ENCODE measurements around the gene PSMB10.
"Not testable (repeated sequence)": the region's sequence is repeated elsewhere in the genome, so short reads cannot be mapped to it uniquely, and the experiment has no call there.

PSMB10 gene

DNA sequence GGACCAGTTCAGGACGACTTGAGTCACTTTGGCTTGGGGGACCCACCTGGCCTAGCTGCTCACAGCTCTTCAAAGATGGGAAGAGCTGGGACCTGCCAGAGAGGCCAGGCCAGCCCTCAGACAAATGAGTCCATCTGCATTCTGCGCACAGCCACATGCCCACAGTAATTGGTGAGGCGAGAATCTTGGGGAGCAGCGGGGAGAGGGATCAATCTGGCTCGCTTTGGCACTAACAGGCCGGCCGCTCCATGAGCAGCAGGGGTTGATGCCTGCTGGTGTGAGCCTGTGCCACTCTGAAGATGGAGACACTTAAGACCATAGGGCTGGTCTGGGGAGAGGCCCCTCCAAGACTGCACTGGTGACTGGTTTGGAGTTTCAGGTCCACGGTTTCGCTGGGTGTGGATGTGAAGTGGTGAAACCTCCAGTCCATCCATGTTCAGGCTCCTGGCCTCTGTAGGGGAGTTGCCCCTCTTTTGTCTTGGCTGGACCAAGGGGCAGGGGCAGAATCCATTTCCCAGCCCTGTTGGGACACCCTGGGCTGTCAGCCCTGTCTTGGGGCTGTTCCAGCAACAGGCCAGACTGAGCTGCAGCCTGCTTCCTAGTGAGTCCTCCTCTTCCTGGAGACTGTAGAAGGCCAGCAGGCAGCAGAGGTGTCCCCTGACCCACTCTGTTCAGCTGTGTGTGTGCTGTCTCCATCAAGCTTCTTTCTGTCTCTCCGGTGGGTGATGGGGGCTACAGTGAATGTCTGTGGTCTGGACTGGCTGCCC is 12.3 kb downstream of the PSMB10 start:
- no peak for FAIRE-seq

DNA sequence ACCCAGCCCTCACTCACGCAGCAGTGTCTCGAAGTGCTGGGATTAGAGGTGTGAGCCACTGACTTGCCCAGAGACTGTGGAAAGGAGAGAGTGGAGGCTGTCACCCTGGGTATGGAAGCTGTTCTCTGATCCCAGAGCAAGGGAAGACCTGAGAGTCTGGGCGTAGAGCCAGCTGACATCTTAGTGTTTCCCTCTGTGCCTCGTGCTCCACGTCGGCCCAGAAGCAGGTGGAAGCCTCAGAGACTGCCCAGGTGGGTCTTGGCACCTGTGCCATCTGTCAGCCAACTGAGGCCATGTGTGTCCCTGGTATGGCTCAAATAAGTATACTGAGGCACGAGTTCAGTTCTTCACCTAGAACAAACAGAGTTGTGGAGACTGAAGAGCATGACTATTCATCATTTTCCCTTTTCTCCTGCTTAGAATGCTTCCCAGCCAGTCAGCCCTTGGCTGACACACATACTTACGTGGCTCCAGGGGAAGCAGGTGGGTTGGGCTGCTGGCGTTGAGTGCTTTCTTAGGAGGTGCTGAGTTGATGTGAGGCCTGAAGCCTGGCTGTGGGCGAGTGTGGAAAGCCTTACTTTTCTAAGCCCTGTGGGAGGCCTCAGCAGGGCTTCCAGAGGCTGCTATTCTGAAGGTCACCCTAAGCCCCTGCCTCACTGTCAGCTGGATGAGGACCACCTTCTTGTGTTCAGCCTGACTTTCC is 13.1 kb downstream of the PSMB10 start:
- no peak for FAIRE-seq

DNA sequence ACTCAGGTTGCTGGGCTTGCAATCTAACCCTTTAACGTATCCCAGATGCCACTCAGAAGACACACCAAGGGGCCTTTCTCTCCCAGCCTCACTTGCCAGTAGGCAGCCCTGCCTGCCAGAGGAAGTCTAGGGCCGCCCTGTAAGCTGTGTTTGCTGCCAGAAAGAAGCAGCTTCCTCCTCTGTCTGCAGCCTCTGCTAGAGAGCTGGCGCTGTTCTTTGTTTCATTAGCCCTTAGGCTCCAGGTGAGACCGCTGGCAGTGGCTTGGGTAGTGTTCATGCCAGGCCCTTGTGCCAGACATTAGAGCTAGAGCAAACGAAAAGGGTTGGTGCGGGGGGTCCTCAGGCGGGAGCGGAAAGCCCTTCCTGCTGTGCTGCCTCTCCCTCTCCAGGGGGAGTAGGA is 13.9 kb downstream of the PSMB10 start:
- FAIRE-seq = no peak

DNA sequence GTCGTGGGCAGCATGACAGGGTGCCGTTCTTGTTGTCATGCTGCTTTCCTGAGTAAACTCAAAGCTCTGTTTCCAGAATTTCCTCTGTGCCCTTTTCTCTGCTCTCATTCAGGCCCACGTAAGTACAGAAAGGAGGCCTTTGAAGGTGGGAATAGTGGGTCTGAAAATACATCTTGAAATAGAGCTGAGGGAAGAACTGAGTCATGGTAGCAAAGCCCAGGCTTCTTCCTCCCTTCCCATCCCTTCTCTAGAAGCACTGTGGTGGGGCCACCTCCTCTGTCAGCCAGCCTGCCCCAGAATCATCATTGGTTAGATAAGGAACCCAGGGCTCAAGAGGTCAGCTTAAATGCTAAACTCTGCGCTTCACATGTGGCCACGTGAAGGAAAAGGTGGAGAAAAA is 14.4 kb downstream of the PSMB10 start:
- FAIRE-seq = no peak

DNA sequence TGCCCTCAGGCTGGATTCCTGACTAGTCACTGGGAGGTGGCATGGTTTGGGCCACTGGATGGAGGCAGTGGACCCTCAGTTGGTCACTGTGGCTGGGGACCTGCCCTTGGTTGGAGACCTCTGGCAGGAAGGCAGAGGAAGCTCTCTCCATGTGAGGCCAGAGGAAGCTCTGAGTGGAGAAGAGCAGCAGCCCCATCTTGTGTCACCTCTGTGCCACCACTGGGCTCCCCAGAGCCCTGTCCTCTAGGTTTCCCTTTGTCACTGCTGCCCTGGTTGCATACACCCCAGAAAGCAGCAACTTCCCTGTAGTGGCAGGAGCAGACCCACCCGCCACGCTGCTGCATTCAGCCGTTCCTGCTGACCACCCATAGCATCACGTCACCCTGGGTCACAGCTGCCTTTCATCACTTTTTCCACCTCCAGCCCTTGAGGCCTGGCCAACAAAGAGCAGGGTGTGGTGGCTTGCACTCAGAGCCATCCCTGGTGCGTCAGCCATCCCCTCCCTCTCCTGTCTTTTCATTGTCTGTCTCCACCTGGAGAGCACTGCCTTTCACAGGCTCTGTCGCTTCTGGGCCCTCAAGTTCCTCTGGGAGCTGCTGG is 16.9 kb downstream of the PSMB10 start:
- no peak for FAIRE-seq

DNA sequence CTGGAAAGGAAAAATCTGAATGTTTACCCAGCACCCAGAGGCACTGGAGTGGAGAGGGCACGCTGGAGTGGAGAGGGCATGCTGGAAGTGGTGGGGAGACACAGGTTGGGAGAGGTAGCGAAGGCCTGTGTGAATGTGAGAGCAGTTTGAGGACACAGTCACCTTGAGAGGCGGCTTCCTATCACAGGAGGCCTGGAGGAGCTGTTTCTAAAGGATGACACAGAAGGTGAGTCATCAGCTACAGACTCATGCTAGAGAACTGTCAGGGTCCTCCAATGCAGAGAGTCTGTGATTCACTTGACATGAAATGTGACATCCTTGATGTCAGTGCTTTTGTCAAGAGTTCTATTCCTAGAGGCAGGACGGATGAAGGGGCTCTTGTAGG is 18.8 kb downstream of the PSMB10 start:
- FAIRE-seq = no peak

DNA sequence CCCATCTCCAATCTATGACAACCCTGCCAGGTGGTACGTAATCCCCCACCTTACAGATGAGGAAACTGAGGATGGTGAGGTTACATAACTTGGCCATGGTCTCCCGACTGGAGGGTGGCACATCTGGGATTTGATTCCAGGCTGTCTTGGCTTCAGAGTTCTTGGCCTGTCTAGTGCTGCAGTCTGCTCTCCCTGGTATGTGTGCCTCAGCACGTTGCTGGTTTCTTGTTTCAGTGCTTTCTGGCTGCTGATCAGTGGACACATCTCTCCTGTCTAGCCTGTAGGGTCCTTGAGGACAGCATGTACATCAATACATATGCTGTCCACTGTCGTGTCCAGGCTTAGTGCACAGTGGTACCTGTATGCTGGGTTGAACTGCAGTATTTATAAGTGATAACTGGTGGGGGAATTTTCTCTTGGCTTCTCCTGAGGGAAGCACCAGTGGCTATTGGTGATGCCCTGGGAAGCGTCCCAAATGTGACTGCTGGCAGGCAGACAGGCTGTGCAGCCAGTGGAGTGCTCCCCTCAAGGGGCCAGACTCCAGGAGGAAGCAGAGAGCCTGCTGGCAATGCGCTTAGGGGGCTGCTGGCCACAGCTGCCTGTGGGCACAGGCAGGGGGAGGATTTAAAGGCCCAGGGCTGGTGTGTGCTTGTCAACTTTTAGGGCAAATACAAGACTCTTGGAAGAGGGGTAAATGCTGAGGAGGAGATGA is 19.4 kb downstream of the PSMB10 start:
- FAIRE-seq = no peak

DNA sequence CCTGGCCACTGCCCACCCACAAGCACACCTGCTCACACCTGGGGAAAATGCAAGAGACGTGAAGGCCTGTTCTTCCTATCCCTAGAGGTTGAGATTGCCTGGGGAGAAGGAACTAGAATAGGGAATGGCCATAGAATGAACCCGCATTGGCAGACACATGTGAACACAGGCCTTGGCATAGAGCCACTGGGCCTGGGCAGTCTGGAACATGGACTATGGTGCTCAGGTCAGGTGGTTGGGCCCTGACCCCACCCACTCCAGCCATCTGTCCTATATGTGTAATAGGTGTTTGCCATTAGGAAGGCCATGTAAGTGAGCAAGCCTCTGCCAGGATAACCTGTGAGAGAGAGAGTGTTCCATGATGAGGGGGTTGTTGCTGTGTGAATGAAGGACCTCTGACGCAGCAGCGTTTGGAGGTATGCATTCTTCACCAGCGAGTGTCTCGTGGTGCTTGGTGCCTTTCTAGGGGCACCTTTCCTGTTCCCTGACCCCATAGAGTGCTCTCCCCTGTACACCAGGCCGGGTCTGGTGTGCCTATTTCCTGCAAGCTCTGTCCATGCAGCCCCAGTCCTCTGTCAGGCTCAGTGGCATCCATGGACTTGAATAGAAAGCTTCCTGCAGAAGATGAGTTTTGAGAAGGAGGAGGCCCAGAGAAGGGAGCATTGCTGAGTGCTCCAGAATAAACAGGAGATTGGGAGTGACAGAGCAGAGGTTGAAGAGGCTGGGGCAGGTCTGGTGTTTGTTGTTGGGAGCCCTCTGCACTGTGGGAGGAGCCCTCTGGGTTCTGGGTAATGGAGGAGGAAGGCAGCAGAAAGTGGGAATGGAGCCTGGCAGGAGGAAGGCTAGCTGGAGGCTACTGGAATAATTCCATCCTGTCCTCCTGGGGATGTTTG is 20.6 kb downstream of the PSMB10 start:
- FAIRE-seq = no peak

DNA sequence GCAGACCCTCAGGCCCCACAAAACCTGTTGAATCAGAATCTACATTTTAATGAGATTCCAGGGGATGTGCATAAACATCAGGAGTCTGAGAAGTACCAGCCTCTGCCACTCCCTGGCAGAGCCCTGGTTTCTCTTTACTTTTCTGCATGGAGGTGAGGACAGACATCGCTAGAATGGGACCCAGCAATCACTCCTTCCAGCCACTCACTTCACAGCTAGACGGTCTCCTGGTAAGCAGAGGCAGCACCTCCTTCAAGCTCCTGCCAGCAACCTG is 21.2 kb downstream of the PSMB10 start:
- not testable (repeated sequence) for FAIRE-seq

DNA sequence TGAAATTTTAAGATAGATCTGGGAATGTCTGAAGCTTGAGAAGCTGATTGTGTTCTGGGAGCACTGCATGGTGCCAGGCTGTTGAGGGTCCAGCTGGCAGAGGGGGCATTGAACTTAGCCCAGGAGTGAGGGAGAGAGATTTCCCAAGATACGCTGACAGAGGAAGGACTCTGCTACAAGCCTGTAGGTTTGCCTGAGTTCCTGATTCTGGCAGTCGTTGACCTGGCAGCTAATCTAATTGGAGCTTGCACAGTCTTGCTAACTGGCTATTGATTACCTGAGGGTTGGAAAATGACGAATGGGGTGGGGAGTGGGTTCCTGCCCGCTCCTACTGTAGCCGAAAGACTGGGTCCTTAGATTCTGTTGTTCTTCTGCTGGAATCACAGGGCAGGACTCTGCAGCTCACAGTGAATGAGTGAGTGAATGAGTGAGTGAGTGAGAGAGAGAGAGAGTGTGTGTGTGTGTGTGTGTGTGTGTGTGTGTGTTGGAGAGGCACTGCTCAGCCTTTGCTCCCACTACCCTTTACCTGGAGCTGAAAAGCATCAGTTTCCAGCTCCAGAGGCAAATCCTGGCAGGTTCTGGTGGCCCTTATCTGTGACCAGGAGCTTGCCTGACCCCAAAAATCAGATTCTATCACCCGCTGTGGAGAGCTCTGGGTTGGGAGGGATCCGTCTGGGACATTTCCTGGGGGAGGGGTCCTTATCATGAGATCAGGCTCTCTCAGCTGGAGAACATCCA is 21.7 kb downstream of the PSMB10 start:
- no peak for FAIRE-seq

DNA sequence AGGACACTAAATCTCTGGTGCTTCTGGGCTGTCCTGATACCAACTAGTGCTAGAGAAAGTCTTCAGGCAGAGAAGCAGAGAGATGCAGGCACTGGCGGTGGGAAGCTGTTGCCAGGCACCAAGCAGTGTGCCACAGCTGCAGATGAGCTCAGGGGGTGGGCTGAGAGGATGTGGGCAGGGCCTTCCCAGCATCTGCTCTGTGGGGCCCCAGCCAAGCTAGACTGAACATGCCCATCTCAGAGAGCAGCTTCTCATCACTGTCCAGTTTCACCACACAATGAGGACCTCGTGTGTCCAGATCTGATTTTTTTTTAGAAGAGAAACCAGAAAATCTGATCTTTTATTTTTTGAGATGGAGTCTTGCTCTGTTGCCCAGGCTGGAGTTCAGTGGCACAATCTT is 26.5 kb downstream of the PSMB10 start:
- FAIRE-seq = no peak

DNA sequence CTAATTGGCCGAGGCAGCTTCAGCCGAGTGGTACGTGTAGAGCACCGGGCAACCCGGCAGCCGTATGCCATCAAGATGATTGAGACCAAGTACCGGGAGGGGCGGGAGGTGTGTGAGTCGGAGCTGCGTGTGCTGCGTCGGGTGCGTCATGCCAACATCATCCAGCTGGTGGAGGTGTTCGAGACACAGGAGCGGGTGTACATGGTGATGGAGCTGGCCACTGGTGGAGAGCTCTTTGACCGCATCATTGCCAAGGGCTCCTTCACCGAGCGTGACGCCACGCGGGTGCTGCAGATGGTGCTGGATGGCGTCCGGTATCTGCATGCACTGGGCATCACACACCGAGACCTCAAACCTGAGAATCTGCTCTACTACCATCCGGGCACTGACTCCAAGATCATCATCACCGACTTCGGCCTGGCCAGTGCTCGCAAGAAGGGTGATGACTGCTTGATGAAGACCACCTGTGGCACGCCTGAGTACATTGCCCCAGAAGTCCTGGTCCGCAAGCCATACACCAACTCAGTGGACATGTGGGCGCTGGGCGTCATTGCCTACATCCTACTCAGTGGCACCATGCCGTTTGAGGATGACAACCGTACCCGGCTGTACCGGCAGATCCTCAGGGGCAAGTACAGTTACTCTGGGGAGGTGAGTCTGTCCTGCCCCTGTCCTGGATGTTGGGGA is 27.5 kb downstream of the PSMB10 start:
- FAIRE-seq = no peak

DNA sequence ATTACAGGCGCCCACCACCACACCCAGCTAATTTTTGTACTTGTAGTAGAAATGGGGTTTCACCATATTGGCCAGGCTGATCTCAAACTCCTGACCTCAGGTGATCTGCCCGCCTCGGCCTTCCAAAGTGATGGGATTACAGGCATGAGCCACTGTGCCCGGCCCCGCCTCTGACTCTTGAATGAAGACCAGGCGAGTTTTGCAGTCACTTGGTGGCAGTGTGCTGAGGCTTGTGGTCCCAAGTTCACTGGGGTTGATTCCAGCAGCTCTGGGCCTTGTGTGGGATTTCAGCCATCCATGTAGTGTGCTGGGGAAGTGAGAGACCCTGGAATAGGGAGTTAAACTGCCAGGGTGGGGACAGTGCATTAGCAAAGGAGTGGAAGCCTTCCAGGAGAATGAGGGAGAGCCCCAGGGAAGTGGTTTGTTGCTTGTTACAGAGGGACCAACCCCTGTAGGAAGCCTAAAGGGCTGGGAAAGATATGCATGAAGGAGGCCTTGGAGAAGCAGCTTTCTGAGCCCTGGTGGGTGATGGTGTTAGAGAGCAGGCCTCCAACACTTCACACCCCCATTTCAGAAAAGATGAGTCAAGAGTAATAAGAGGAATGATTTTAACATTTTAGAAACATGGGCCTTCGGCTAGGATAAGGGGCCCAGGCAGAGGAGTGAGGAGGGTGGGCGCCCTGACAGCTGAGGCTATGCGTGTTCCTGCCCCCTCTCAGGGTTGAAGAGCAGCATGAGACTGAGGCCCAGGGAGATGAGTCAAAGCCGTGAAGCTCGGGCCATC is 29.1 kb downstream of the PSMB10 start:
- FAIRE-seq = no peak

DNA sequence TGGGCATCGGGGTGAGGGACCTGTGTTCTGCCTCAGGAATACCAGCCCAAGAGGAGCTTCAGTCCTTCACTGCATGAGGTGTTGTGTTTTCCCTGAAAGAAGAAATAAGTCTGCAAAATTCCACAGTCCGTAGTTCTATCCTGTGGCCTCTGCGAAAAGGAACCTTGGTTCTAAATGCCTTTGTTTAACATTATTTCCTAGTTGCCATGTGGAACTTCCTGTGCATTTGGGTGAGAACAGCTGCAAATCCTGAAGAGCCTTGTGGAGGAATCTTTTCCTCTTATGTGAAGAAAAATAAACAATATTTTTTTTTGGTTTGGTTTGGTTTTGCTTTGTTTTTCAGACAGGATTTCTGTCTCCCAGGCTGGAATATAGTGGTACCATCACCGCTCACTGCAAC is 33.8 kb downstream of the PSMB10 start:
- FAIRE-seq = no peak

DNA sequence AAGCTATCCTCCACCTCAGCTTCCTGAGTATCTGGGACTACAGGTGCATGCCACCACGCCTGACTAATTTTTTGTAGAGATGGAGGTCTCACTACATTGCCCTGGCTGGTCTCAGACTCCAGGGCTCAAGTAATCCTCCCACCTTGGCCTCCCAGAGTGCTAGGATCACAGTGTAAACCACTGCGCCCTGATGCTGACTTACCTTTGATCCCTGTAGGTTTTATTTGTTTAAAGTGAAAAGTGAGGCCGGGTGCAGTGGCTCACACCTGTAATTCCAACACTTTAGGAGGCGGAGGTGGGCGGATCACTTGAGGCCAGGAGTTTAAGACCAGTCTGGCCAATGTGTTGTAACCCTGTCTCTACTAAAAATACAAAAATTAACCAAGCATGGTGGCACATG is 34.9 kb downstream of the PSMB10 start:
- FAIRE-seq = no peak

DNA sequence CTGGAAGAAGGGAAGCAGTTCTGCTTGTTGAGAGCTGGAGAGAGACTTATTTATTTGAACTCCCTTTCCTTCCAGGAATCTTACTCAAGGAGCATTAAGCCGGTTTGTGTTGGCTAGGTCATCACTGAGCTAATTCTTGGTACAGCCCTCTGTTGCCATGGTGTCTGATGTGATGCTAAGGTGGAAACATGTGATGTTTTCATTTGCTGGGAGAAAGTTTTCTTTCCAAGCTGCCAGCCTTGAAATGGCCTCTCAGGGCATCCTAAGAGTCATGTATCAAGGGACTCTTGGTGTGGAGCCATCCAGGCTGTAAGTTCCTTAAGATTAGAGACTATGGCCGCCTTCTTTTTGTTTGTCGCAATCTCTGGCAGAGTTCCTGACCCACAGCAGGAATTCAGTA is 39.4 kb downstream of the PSMB10 start:
- FAIRE-seq = no peak

DNA sequence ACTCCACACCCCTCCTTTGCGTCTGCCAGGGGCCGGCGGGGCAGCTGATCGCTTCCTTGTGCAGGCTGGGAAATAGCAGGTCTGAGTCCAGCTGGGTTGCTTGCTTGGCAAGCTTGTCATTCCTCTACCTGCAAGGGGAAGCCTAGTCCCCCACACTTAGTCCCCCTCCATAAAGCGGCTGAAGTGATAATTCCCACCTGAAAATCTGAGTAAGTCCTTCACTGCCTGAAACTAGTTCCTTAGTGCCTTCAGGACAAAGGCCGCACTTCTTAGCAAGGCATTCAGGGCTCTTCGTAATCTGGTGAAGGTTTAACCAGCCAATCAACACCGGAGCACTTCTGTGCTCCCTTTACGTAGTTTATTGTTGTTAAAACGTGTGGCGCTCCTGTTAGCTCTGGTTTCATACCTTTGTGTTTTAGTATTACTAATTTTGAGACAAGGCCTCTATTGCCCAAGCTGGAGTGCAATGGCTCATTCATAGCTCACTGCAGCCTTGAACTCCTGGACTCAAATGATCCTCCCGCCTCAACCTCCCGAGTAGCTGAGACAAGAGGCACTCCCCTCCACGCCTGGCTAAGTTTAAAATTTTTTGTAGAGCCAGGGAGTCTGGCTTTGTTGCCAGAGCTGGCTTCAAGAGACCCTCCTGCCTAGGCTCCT is 42.8 kb downstream of the PSMB10 start:
- FAIRE-seq = no peak

DNA sequence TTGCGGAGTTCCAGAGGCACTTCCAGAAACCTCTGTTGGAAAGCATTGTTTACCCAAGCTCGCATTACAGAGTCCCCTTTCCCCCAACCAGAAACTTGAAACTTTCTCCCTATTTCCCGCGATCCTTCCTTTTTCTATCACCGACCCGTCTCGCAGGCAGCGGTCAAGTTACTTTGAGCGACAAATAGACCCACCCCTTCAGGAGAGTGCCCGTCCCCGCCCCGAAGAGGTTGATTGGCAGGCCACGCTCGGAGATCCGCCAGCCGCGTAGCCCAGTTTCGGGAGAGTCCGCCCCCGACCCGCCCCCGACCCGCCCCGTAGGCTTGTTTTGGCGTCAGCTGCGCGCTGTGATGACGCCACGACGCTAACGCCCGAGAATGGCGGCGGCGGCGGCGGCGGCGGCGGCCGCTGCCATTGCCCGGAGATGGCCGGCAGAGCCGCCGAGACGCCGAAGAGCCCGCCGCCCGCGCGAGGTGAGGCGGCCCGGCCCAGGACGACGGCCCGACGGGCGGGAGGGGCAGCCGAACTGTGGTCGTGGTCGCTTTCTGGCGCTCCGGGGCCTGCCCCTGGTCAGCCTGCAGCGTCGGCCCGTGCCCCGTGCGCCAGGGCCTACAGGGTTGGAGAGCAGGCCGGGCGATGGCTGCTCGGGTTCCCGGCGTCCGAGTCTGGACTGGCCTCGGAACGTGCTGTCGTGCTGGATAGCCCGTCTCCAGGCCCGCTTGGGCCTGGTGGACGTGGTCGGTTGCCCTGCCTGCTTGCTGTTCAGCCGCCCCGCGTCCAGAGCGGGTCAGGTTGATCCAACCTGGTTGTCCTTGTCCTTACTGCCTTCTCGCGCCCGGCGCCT is 43.5 kb downstream of the PSMB10 start, which contains the start of gene PSKH1:
TSS of gene PSKH1 (plus strand) at position 356 of the 844 bp plus-strand sequence. CDS start 15,496 bp downstream, outside the sequence.
- FAIRE-seq = peak; percentile 80

DNA sequence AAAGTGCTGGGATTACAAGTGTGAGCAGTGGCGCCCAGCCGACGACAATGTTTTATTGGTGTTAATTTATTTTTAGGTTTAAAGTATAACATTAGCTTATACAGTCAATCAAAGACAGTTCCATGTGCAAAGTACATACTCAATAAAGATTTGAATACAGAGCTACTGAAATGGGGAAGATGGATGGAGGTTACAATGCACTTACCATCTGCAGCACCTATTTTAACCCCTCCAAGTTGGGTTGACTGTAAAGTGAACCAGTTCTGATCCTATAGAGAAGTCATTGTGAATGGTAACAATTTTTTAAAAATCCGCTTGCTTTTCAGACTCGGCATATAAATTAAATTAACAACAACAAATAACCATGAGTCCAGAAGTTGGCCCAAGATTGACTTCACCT is 44.3 kb downstream of the PSMB10 start:
- no peak for FAIRE-seq

Data from G401.6 (cell line).